GM18520 (cell line): ENCODE data around the gene UBAC1.

Experiments used
- ATAC-seq: cut with Tn5 transposase; IDR thresholded peaks from one replicate; pipeline ENCODE4 v1.9.1; 2021; ENCODE audit not compliant: unreplicated experiment

UBAC1 gene

GRCh38 chr9:135993765-135994500 is 32.8 kb upstream of the UBAC1 start:
- no peak for ATAC-seq

GRCh38 chr9:135993409-135993742 is 32.2 kb upstream of the UBAC1 start:
- ATAC-seq: no peak

- ATAC-seq: no peak
Measured at GRCh38 chr9:135992486-135993408, 31.6 kb upstream of the UBAC1 start.

GRCh38 chr9:135991771-135992170 is 30.6 kb upstream of the UBAC1 start:
- ATAC-seq: no peak

- ATAC-seq: no peak
Measured at GRCh38 chr9:135990468-135991429, 29.6 kb upstream of the UBAC1 start.

- ATAC-seq: no peak
Measured at GRCh38 chr9:135989722-135990467, 28.7 kb upstream of the UBAC1 start.

GRCh38 chr9:135989157-135989556 is 28.0 kb upstream of the UBAC1 start:
- no peak for ATAC-seq

DNA sequence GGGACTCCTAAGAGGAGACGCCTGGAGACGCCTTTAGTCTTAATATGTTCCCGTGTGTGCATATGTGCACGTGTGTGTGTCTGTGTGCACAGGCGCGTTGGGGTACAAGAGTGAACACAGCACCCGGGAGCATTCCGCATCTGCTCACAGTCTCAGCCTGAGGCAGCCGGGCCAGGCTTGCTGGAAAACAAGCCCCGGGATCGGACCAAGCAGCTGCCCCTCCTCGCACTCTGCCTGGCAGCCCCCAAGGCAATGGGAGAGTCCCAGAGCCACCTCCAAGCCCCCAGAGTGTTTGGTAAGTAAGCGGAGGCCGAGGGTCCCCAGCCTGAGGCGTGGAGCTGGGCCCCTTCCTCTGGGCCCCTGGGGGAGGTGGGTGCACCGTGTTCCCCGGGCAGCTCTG is 27.3 kb upstream of the UBAC1 start:
- ATAC-seq: no peak

DNA sequence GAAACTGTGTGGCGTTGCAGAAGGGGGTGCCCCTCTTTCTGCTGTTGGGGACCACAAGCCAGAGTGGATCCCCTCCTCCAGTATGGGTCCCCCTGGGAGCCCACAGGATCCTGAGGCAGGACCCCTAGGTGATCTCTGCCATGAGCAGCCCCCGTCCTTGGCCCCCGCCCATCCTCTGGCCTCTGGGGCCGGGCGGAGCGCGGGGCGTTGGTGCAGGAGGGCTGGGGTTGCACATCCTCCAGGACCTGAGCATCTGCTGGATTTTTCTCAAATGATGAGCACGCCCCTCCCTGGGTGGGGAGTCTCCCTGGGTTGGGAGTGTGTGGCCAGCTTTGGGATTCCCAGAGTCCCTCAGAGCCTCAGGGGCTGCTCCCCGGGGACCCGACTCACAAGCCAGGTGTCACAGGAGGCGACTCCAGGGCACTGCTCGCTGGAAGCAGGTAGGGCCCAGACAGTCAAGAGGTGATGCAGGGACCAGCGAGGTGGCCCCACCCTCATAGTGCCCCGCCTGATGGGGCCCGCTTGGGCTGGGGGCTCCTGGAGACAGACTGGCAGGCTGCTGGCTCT is 26.7 kb upstream of the UBAC1 start:
- no peak for ATAC-seq

DNA sequence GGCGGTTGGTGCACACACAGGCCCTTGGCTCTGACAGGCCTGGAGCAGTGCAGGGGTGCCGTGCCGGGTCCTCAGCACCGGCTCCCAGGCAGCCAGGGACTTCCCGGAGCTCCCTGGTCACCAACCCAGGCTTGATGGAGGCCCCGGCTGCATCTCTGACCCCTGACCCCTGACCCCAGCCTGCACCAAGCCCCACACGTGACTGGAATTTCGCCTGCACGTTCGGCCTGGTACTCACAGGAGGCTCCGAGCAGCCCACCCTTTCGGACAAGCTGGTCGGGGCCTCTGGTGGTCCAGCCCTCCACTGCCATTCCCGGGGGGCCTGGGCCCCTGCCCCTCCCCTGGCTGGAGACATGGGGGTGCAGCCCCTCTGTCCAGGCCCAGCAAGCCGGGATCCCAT is 25.4 kb upstream of the UBAC1 start:
- ATAC-seq: no peak

DNA sequence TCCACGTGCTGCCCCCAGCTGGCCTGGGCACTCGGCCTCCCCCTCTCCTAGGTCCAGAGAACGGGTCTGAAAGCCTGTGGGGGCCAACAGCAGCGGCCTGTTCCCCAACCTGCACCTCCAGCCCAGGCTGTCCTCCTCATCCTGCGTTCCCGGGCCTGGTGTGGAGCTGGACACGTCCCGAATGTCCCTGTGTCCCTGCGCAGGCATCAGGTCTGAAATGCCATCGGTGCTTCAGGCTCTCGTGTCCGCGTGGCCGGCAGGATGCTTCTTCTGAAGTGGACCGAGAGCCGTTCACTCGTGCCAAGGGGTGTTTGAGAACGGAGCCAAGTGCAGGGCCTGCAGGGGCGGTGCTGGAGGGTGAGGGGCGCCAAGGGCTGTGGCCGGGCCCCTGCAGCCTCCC is 24.7 kb upstream of the UBAC1 start:
- no peak for ATAC-seq

DNA sequence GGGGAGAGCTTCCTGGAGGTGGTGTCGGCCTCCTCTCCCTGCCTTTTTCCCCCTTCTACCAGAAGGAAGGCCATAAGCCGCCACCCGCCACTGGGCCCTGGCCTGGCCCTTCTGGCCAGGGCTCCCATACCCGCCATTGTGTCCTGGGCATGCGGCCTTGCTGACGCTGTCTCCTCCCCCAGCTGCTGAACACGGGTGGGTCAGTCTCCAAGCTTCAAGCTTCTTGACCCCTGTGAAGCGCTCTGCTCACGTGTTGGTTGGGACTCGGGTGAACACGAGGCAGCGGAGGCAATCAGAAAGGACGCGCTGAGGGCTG is 24.2 kb upstream of the UBAC1 start:
- ATAC-seq: no peak

GRCh38 chr9:135984072-135984710 is 23.0 kb upstream of the UBAC1 start:
- ATAC-seq: no peak

- no peak for ATAC-seq
Measured at GRCh38 chr9:135983208-135984071, 22.3 kb upstream of the UBAC1 start.

DNA sequence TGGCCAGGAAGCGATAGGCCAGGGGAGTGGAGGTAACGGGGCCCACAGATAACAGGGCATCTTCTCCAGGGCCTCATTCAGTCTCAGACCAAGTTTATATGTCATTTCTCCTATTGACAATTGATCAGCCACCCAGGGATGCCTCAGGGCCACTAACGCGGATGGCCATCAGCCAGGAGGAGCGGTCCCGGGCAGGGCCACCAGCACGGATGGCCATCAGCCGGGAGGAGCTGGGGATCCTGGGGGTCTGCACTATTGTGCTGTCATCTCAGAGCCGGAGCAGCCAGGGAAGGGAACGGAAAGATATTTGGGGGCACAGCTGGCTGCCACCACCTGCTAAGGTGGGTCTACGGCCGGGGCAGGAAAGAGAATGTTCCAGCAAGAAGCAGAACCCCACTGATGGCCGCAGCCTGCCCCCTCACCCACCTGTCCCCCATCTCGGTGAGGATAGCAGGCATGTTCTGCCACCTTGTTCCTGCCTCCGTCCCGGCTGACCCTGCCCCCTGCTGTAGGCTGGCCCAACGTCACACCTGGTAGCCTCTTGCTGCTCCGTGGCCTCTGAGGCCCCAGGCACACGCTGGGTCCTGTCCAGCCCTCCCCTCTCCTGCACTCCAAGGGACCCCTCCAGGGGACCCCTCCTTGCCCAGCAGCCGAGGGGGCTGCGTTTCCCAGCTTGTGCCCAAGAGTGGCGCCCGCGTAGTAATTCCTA is 21.5 kb upstream of the UBAC1 start:
- ATAC-seq: no peak

DNA sequence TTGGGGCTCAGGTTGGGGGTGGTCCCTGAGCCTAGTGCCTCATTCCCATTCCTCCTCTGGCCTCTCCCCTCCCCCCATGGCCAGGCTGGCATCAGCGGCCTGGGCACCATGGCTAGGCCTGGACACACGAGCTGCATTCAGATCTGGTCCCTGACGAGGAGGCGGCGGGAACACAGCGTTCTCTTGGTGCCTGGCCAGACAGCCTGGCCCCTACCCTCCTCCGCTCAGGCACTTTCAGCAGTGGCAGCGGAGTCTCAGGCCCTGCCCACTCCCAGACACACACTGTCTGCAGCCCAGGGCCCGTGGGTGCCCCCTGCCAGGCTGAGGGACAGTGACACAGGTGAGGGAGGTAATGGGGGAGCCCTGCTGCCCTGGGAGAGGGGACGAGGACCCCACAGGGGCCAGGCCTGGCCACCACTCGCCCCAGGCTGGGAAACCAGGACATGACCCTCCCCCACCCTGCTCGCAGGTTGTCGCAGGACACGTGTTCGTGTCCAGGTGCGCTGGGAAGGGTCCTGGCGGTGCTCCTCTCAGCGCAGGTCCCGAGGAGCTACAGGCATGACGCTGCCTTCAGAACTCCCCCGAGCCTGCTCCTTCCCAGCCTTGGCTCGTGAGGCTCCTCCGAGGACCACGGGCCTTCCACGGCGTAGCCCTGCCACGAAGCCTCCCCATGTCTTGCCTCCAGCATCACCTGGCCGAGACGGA is 19.9 kb upstream of the UBAC1 start:
- no peak for ATAC-seq

GRCh38 chr9:135979547-135980166 is 18.5 kb upstream of the UBAC1 start:
- no peak for ATAC-seq
